ENCODE measurements around the gene OTC. TPM values are rescaled to one million over a fixed set of nuclear protein-coding genes. Genes with fewer than 3 reads are reported as not detected.

Gene OTC
- total and polyA plus RNA-seq, 8 donors: 1.3 TPM; not detected in 7

- no peak overlapping the region for H3K4me3 ChIP-seq
- intact Hi-C loops (cut with DNase I; ENCODE audit: low total_unique reads): no loop called here
- 50 to 59% (median 53%) methylated on average over 2 of the region's 2 CpGs for WGBS, 5 donors
- H3K4me1 ChIP-seq: no peaks in the 10 kb centered on the region
- DNase-seq: no peak
- H3K27me3 ChIP-seq: peaks cover 0 to 8% (median 0%) of the 10 kb centered on the region in 3 donors
- H3K36me3 ChIP-seq: no peaks in the 10 kb centered on the region
- no peak for TF ChIP-seq EP300 (IDR thresholded peaks at IDR 0.05)
- TF ChIP-seq POLR2AphosphoS5 (IDR thresholded peaks at IDR 0.05): no peak
- TF ChIP-seq, protein P1, sequence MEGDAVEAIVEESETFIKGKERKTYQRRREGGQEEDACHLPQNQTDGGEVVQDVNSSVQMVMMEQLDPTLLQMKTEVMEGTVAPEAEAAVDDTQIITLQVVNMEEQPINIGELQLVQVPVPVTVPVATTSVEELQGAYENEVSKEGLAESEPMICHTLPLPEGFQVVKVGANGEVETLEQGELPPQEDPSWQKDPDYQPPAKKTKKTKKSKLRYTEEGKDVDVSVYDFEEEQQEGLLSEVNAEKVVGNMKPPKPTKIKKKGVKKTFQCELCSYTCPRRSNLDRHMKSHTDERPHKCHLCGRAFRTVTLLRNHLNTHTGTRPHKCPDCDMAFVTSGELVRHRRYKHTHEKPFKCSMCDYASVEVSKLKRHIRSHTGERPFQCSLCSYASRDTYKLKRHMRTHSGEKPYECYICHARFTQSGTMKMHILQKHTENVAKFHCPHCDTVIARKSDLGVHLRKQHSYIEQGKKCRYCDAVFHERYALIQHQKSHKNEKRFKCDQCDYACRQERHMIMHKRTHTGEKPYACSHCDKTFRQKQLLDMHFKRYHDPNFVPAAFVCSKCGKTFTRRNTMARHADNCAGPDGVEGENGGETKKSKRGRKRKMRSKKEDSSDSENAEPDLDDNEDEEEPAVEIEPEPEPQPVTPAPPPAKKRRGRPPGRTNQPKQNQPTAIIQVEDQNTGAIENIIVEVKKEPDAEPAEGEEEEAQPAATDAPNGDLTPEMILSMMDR (IDR thresholded peaks at IDR 0.05): no peak
- no peak for TF ChIP-seq POLR2A (IDR thresholded peaks at IDR 0.05)
- H3K9me3 ChIP-seq: no peaks in the 10 kb centered on the region
- H3K27ac ChIP-seq: no peak overlapping the region
Measured at GRCh38 chrX:38371641-38372040, 19.2 kb downstream of the OTC start.

- 89 to 93% (median 91%) methylated on average over 3 of the region's 3 CpGs for WGBS, 5 donors
- no peak for DNase-seq
- H3K4me3 ChIP-seq: no peak overlapping the region
- H3K27ac ChIP-seq: no peak overlapping the region
- H3K27me3 ChIP-seq: peaks cover 0 to 8% (median 0%) of the 10 kb centered on the region in 3 donors
- H3K9me3 ChIP-seq: no peaks in the 10 kb centered on the region
- H3K36me3 ChIP-seq: no peaks in the 10 kb centered on the region
- TF ChIP-seq POLR2A (IDR thresholded peaks at IDR 0.05) (no peak), EP300 (IDR thresholded peaks at IDR 0.05) (no peak), POLR2AphosphoS5 (IDR thresholded peaks at IDR 0.05) (no peak)
- intact Hi-C loops (cut with DNase I; ENCODE audit: low total_unique reads): no loop called here
- no peaks in the 10 kb centered on the region for H3K4me1 ChIP-seq
Measured at GRCh38 chrX:38374431-38374830, 22.0 kb downstream of the OTC start.

- H3K9me3 ChIP-seq: no peaks in the 10 kb centered on the region
- TF ChIP-seq POLR2AphosphoS5 (IDR thresholded peaks at IDR 0.05): no peak
- TF ChIP-seq, protein P1 (IDR thresholded peaks at IDR 0.05): no peak
- no peak for TF ChIP-seq POLR2A (IDR thresholded peaks at IDR 0.05)
- no peak for TF ChIP-seq EP300 (IDR thresholded peaks at IDR 0.05)
- H3K27ac ChIP-seq: no peak overlapping the region
Measured at GRCh38 chrX:38375891-38376290, 23.5 kb downstream of the OTC start.

DNA sequence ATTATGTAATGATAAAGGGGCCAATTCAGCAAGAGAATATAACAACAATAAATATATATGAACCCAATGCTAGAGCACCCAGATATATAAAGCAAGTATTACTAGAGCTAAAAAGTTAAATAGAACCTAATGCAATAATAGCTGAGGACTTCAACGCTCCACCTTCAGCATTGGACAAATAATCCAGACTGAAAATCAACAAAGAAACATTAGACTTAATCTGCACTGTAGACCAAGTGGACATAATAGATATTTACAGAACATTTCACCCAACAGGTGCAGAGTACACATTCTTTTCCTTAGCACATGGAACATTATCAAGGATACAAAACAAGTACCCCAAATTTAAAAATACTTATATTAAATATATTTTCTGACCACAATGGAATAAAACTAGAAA, 24.3 kb downstream of the OTC start:
- 25 to 59% (median 34%) methylated on average over 1 of the region's 1 CpG for WGBS, 5 donors
- intact Hi-C loops (cut with DNase I; ENCODE audit: low total_unique reads): no loop called here

More at GRCh38 chrX:38375891-38376290, 23.5 kb downstream of the OTC start:
- no peaks in the 10 kb centered on the region for H3K36me3 ChIP-seq
- intact Hi-C loops (cut with DNase I; ENCODE audit: low total_unique reads): no loop called here
- no peak for DNase-seq
- H3K4me3 ChIP-seq: no peak overlapping the region
- H3K4me1 ChIP-seq: no peaks in the 10 kb centered on the region
- 18 to 35% (median 21%) methylated on average over 1 of the region's 1 CpG for WGBS, 5 donors
- H3K27me3 ChIP-seq: peaks cover 0 to 11% (median 0%) of the 10 kb centered on the region in 3 donors

DNA sequence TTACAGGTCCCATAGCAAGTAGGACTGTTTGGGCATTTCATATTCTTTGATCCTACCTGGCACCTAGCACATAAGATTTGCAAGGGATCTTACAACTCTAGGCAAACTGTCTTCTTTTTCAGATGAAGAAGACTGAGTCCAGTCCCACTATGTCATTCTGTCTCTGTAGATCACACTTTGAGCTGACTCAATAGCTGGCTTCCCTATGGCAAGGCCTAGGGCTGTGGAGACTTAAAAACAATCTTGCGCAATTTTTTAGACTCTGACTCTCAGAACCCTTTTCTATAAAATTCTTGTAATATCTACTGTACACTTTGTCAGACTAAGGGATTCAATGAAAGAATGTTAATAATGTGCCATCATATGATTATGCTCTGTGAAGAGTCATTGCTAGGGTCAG, 26.7 kb downstream of the OTC start:
- WGBS, 5 donors: 85 to 100% (median 100%) methylated on average over 1 of the region's 1 CpG

More for the DNA sequence above, 24.3 kb downstream of the OTC start:
- Histone ChIP-seq H3K4me1 (no peaks in the 10 kb centered on the region), H3K27ac (no peak overlapping the region), H3K9me3 (no peaks in the 10 kb centered on the region), H3K36me3 (no peaks in the 10 kb centered on the region), H3K27me3 (peaks cover 0 to 11% (median 0%) of the 10 kb centered on the region in 3 donors), H3K4me3 (no peak overlapping the region)
- DNase-seq: no peak
- TF ChIP-seq, protein P1 (IDR thresholded peaks at IDR 0.05): no peak
- TF ChIP-seq EP300 (IDR thresholded peaks at IDR 0.05): no peak
- no peak for TF ChIP-seq POLR2A (IDR thresholded peaks at IDR 0.05)
- no peak for TF ChIP-seq POLR2AphosphoS5 (IDR thresholded peaks at IDR 0.05)

More for the DNA sequence above, 26.7 kb downstream of the OTC start:
- no peaks in the 10 kb centered on the region for H3K9me3 ChIP-seq
- no peak for DNase-seq
- peaks cover 0 to 7% (median 0%) of the 10 kb centered on the region in 3 donors for H3K27me3 ChIP-seq
- no peaks in the 10 kb centered on the region for H3K4me1 ChIP-seq
- no peak for TF ChIP-seq POLR2AphosphoS5 (IDR thresholded peaks at IDR 0.05)
- H3K4me3 ChIP-seq: no peak overlapping the region
- intact Hi-C loops (cut with DNase I; ENCODE audit: low total_unique reads): no loop called here
- H3K36me3 ChIP-seq: no peaks in the 10 kb centered on the region
- no peak overlapping the region for H3K27ac ChIP-seq

Measured in stomach (tissue), 9 donors.